ELR (cell line): Measurements from ENCODE around the gene TGFBRAP1.

ENCODE experiments used
- DNase-seq: peaks from one replicate; pipeline ENCODE4 v3.0.0-alpha.2; 2015; ENCODE audit warnings: low read depth

Gene TGFBRAP1

DNA sequence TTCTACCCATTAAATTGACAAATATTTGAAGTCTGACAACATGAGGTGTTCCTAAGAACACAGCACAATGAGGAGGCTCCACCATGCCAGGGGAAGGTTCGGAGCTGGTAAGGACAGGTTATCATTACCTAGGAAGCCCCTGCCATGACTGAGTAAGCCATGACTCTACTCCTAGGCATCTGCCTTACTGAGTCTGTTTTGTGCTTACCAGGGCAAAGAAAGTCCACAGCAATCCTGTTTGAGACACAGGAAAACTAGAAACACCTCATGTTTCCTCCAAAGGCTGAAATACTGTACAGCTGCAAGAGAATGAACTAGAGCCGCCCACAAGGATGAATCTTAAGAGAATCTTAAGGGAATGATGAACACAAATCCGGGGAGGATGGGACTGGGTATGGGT lies 11.6 kb downstream of the TGFBRAP1 start:
- peak; percentile 13 for DNase-seq

DNA sequence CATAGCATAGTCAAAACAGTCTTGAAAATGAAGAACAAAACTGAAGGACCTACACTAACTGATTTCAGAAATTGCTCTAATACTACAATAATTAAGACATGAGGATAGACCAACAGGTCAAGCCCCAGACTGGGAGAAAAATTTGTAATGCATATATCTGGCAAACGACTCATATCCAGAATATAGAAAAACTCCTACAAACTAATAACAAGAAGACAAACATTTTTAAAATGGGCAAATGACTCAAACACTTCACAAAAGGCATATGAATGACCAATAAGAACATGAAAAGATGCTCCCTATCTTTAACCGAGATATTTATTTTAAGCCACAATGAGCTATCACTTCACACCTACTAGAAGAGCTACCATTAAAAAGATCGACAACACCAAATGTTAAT lies 14.2 kb downstream of the TGFBRAP1 start:
- no peak for DNase-seq

DNA sequence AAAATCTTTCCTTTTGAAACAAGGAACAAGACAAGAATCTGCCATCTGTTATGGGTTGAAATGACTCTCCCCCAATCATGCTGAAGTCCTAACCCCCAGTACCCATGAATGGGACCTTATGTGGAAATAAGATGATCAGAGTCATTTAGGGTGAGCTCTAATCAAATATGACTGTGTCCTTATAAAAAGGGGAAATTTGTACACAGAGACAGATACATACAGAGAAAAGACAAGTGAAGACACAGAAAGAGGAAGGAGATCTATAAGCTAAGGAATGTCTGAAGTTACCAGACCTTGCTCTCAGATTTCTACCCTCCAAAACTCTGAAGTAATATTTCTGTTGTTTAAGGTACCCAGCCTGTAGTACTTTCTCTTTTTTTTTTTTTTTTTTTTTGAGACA lies 15.7 kb downstream of the TGFBRAP1 start:
- no peak for DNase-seq

DNA sequence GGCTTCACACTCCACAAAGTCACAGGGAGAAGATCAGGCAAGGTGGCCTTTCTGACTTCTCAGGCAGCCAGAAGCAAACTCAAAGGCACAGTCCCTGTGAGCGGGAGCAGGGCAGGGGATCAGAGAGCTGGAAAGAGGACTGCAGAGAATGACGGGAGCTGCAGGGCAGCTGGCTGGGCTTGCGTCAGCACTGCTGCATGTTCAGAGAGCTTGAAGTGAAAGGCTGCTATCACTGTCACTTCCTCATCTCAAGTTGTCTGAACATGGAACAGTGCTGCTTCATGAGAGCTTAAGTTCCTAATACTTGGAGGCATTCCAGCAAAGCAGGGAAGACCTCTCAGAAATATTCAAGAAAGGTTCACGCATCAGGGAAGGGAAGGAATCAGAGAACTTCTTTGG lies 20.4 kb downstream of the TGFBRAP1 start:
- DNase-seq, result no peak

DNA sequence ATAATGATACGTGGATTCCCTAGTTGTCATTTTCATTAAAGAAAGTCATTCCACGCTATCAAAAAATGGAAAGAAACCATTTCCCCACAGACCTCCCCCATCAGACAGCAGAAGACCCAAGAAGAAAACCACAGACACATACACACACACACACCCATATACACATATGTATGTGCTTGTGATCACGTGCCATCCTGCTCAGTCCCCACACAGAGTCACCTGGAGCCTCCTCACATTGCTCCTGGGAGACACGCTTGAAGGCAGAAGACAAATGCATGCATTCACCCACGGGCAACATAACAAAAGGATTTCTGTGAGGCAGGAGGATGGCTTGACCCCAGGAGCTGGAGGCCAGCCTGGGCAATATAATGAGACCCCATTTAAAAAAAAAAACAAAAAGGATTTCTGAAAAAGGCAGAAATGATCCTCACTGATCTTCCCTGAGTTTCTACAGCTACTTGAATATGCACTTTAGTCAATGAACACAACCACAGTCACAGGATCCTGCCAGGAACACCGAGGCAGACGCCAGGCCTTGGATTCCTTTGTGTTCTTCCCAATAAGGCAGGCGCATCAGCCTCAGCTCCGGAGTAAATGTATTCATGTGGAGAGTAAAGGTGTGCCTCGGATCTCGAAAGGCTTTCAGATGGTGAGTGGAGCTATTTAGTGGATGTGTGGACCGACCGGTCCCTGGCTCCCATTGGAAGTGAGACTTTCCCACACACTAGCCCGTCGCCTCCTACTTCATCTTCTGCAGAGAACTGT lies 21.0 kb downstream of the TGFBRAP1 start:
- no peak for DNase-seq

DNA sequence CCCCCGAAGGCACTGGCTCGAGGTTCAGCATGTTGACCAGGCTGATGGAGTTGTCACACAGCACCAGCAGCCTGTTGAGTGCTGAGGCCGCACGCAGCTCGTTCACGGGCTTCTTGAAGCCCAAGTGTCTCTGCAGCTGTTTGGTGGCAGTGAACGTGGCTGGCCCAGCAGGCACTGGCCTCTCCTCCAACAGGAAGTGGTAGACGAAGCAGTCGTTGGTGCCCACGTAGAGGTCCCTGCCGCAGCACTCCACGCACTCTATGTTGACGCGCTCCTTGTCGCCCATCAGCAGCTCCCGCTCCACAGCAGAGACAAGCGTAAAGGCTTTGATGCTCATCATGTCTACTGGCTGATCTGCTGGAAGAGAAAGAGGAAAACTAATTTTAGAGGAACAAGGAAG lies 21.6 kb downstream of the TGFBRAP1 start:
- DNase-seq, result no peak

DNA sequence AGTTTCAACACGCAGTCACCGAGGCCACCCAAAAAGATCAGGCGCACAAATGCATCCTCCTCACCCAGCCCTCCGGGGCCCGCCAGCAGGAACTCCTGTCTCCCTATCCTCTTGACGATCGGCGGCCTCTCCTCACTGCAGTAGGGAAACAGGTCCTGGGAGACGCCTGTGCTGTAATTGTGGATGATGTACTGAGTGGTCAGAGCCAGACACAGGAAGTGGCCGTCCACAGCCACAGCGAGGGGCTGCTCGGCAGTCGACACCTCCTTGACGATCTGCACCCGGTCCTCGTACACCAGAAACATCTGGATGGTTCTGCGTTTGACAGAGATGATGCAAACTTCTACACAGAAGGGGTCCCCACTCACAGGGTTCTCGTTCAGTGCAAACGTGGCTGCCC lies 22.0 kb downstream of the TGFBRAP1 start:
- DNase-seq, result no peak

DNA sequence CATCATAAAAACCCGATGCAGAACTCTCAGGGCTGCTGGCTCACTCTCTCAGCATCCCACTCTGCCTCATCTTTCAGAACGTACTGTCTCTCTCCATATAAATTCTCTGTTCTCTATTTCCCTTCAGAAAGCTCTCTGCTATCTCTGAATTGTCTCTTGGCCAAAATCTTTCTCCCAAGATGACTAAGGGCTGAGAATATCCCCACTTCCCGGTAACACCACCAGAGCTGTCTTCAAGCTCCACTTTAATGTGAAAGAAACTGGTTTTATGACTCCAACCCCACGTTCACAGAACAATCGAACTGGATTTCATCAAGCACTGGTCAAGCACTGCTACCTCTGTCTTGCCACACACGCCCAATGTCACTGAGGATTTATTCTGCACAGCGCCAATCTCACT lies 22.4 kb downstream of the TGFBRAP1 start:
- no peak for DNase-seq

DNA sequence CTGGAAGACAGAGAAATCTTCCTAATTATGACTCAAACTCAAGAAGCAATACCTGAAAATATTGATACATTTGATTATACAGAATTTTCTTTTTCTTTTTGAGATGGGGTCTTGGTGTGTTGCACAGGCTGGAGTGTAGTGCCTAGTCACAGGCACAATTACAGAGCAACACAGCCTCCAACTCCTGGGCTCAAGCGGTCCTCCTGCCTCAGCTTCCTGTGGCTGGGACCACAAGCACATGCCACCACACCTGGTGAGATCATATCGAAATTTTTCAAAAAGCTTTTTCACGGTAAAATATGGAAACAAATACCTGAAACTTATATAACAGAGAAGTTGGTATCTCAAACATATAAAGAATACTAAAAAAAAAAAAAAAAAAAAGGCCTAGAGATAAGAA lies 27.9 kb downstream of the TGFBRAP1 start:
- DNase-seq, result no peak

DNA sequence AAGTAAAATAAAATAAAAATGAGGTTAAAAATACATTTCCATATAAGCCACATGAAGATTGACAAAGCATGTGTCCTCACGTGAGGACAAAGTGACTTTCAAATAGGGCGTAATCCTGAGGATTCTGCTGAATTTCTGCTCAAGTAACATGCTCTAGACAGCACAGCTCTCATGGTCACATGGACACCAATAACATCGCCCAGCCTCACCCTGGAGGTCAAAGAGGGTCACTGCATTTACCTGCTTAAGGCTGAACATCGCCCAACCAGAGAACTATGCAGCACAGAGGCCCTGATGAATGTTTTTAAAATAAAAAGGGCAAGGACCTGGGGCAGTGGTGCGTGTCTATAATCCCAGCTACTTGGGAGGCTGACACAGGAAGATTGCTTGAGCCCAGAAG lies 30.2 kb downstream of the TGFBRAP1 start:
- peak; percentile 20 for DNase-seq

DNA sequence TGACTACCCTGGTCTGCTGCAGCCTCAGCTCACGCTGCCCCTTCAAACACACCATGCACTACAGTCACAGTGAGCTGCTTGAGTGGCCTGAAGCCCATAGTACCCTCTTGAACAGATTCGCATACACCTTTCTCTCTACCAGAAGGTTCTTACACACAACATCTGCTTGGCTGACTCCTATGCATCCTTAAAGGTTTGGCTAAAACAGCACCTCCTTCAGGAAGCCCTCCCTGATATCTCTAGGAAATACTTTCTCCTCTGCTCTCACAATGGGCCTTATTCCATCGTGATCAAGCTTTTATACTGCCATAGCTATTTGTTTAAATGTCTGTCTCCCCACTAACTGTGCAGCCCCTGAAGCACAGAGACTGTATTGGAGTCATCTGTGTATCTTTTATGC lies 31.5 kb downstream of the TGFBRAP1 start:
- DNase-seq, result no peak

DNA sequence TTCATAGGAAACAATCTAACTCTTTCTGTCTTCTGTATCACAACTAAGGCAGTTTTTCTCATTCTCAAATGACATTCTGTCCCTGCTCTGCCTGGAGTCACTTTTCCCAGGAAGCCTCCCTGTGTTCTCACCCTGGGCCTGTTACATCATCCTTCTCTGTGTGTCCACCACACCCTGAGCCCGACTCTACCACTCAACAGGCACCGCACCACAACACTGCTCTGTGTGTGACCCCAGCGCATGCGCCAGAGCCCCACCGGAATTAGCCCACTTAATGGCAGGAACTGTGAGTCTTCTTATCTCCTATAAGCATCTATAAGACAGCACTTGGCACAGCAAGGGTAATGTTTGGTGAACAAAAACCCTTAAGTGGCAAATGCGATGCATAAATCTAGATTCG lies 32.3 kb downstream of the TGFBRAP1 start:
- DNase-seq, result no peak

DNA sequence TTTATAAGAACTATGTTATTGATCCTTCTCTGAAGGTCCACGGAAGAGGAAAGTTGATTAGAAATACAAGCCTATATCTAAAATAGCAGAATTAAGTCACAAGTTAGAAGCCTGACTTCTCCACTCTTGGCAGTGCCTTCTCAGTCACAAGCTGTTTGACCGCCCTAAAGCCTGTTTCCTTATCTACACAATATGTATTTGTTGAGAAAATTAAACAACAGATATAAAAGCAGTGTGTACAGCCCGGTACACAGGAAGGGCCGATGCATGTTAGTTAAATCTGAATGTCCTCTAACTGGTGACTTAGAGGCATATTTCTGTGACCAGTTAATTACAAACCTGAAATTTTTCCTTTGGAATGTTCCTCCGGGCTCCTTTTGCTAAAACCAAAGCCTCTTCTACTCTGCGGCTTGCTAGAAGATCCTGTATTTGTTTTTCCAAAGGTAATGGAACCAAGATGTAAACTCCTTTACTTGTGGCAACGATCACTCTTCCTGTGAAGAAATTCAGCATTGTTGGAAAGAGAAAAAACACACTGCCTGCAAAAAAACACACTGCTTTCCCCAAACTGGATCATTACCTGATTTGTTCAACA lies 33.4 kb downstream of the TGFBRAP1 start:
- DNase-seq, result no peak

DNA sequence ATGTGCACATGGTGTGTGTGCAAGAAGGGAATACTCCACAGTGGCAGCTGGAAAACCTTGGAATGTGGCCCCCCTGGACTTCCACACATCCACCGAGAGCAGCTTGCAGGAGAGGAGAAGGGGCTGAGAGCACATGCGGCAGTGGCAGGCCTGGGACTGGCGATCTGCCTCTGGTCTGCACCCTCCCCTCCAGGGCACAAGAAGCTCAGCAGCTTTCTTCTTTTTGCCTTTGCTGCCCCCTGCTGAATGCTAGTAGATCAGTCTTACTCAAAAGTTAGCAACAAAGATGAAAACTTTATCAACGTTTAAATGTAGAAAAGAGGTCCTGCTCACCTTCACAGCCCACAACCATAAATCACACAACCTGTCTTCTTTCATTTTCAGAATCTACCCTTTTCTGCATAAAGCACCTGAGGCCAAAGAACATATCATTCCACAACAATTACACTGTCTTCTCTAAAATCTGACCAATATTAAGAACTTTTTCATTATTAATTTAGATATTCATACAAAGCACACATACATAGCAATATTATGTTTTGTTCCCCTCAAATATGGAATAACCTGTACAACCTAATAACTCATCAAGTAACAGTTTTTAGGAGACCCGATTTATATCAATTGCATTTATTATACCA lies 34.6 kb downstream of the TGFBRAP1 start:
- DNase-seq, result peak; percentile 75

DNA sequence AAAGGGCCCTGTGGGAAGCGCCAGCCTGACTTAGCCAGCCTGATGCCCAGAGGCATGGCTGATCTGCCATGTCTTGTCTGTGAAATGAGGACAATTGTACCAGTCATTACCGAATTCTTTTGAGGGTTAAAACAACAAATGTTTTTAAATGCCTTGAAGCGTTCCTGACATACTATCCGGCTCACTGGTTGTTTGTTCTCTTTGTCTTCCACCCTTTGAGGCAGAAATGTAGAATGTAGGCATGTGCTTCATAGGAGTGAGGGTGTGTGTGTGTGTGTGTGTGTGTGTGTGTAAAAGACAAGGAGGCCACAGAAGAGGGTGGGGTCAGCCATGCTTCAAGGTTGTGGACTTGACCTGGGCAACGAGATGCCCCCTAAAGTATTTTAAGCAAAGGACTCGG lies 35.5 kb downstream of the TGFBRAP1 start:
- DNase-seq, result no peak

DNA sequence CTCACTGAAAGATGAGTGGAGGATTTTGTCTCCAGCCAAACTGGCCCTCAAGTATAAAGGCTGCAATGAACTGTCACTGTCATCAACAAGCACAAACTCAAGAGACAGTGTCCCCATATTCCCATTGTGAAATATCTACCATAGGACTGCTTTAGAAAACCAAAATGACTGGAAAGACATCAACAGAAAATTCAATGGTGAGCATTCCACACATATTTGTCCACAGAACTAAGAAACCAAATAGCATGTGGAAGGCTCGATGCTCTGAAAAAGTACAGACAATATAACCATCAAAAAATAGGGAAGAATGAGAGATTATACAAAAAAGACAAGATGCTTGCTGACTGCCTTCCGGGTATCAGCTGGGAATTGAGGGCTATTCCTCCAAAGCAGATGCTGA lies 37.6 kb downstream of the TGFBRAP1 start:
- no peak for DNase-seq

DNA sequence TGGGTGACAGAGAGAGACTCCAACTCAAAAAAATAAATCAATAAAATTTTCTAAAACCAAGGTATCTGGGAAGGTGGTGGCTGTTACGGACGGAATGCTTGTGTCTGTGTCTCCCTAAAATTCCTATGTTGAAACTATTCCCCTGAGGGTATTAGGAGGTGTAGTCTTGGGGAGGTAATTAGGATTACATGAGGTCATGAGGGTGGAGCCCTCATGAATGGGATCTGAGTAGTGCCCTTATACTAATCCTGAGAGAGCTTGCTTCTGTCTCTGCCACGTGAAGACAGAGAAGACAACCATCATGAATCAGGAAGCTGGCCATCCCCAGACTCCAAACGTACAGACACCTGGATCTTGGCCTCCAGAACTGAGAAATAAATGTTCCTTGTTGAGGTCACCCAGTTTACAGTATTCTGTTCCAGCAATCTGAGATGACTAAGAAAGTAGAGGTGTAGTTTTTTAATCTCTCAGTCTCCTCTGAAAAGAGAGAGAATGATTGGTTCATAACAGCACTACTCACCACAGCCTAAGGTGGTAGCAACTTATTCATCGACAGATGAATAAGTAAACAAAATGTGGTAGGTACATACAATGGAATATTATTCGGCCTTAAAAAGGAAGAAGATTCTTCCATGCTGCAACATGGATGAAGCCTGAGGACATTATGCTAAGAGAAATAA lies 38.4 kb downstream of the TGFBRAP1 start:
- no peak for DNase-seq

DNA sequence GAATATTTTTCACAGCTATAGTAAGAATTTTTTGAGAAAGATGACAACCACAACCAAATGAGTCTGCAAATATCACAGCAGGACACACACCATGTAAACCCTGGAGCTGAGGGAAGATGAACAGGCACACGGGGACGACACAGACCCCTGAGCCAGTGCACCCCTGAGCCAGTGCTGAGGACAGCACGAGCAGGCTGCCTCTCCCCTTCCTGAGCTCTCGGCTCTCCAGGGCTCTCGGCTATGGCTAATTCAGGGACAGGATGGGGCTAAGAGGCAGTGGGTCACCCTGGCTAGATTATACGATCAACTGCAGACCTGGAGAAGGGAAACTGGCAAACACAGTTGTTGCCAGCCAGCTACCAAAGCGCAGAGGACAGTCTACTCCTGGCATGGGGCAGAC lies 41.4 kb downstream of the TGFBRAP1 start:
- DNase-seq, result no peak

DNA sequence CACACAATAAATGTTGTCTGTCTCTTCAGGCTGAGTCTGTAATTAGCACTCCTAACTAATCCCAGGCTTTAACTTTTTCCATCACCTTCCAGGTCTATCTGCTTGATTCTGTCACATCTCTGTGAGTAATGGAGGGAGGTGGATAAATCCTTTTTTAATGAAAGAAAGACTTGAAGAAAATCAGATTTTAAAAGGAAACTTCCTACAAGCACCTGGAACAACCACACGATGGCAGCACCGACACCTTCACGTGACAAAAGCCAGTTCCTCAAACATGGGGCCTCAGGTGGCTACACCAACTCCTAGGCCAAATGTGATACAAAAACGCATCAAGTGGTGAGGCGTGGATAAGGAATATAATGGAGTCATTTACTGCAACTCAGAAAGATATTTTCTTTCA lies 41.8 kb downstream of the TGFBRAP1 start:
- peak; percentile 58 for DNase-seq

DNA sequence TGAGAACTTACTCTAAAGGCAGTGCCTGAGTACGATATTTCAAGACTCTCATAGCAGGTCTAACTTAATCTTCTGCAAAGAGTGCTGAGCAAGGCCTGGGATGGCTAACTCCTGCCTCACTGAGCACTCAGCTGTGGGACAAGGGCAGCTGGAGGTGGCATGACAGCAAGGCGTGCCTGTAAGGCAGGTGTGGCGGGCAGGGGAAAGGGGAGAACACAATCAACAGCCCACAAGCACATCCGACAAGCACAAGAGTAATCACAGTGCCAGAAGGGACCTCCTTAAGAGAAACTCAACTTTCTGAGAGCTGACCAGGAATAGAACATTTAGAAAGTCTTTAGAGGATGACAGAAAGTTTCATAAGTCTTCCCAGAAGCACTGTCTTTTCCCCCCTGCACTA lies 46.0 kb downstream of the TGFBRAP1 start:
- no peak for DNase-seq

DNA sequence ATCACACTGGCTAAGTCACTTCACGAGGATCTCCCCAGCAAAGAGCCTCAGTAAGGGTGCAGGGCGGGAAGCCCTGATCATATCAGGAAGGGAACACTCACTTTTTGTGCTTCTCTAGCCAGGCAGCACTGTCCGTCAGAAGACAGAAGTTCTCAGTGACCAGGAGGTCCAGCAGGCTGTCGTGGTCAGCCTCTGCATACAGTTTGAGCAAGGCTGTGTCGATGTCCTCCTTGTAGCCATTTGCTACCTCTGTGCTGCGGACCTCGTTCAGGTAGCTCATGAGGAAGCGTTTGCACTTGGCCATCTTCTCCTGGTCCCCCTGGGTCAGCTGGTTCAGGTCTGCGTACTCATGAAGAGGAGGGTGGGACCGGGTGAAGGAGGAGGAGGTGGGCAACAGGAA lies 49.3 kb downstream of the TGFBRAP1 start:
- DNase-seq, result no peak

DNA sequence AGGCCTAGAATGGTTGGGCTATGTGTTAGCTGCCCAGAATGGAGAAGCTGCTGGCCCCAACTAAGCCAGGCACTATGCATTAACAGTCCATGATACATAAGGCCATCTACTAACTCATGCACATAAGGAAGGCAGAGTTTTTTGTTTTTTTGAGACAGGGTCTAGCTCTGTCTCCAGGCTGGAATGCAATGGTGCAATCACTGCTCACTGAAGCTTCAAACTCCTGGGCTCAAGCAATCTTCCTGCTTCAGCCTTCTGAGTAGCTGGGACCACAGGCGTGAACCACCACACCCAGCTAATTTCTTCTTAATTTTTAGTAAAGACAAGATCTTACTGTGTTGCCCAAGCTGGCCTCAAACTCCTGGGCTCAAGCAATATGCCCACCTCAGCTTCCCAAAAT lies 50.4 kb downstream of the TGFBRAP1 start:
- no peak for DNase-seq

DNA sequence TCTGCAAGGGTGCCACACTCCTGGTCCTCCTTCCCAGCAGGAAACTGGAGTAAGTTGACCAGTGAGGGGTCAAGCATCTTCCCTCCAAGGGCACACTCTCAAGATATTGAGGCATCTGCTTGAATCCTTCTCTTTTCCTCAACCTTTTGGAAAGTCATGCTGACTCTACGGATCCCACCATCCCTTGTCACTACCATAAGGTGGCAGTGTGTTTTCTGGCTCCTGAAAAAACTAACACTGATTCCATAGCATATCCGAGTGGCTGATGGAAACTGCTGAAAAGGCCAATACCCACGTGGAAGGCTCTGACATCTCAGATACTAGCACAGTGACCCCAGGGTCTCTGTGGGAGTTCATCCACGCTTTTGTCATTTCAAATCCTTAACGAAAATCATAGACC lies 50.9 kb downstream of the TGFBRAP1 start:
- DNase-seq, result no peak
